Measurements from ENCODE around the gene RETREG3. TPM values are rescaled to one million over a fixed set of nuclear protein-coding genes. Genes with fewer than 3 reads are reported as not detected.
A peak's percentile ranks its signal among the peaks of the same experiment; 100 is the strongest.

RETREG3 gene
- total and polyA plus RNA-seq, 4 donors = 16.1 to 62.7 (median 44.5) TPM

DNA sequence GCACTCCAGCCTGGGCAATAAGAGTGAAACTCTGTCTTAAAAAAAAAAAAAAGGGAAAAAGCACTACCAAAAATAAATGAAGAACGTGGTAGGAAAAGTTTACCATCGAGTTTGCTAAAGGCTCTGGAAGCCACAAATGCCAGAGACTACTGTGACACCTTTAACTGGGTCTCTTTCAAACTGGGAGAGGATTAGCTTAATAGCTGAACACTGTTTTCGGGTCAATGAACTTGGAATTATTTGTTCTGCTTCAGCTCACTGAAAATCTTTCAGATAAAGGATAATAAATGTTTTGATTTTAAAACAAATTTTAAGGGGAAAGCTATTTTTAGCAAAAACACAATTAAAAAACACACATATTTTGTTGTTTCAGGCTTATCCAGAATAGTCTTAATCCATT lies 1.4 kb downstream of the RETREG3 start:
- ATAC-seq (ENCODE audit: insufficient read depth, low FRiP score) = no peak
- peaks cover 0 to 10% (median 3%) of the 10 kb centered on the region in 4 donors for H3K36me3 ChIP-seq (ENCODE audit: control insufficient read depth in 4 of 4, insufficient read depth in 4 of 4, low read length in 4 of 4)
- H3K4me1 ChIP-seq (ENCODE audit: control insufficient read depth in 5 of 5, insufficient read depth in 5 of 5, low read length in 5 of 5) = peaks cover 0 to 19% (median 8%) of the 10 kb centered on the region in 5 donors

GRCh38 chr17:42603318-42603717 lies 5.9 kb downstream of the RETREG3 start:
- ATAC-seq (ENCODE audit: insufficient read depth, low FRiP score) = no peak
- no peak for TF ChIP-seq CTCF (IDR thresholded peaks at IDR 0.05; ENCODE audit: control extremely low read depth, extremely low read depth)
- Histone ChIP-seq H3K4me1 (ENCODE audit: control insufficient read depth in 5 of 5, insufficient read depth in 5 of 5, low read length in 5 of 5) (peaks cover 0 to 17% (median 8%) of the 10 kb centered on the region in 5 donors), H3K27ac (ENCODE audit: low read depth in 1 of 2, low read length in 1 of 2) (no peak overlapping the region), H3K36me3 (ENCODE audit: control insufficient read depth in 4 of 4, insufficient read depth in 4 of 4, low read length in 4 of 4) (peaks cover 0 to 5% (median 0%) of the 10 kb centered on the region in 4 donors), H3K9me3 (ENCODE audit: control insufficient read depth in 4 of 4, insufficient read depth in 3 of 4, low read length in 3 of 4) (no peaks in the 10 kb centered on the region), H3K9ac (ENCODE audit: insufficient read depth in 1 of 2, low read length in 2 of 2) (no peak overlapping the region), H3K4me3 (no peak overlapping the region), H3K27me3 (ENCODE audit: control insufficient read depth in 3 of 3, insufficient read depth in 3 of 3, low read length in 2 of 3) (no peaks in the 10 kb centered on the region)
- DNase-seq = no peak
- 92 to 95% methylated on average over 7 of the region's 7 CpGs for WGBS, 2 donors

More for the DNA sequence above, 1.4 kb downstream of the RETREG3 start:
- no peaks in the 10 kb centered on the region for H3K27me3 ChIP-seq (ENCODE audit: control insufficient read depth in 3 of 3, insufficient read depth in 3 of 3, low read length in 2 of 3)
- TF ChIP-seq CTCF (IDR thresholded peaks at IDR 0.05; ENCODE audit: control extremely low read depth, extremely low read depth) = no peak
- WGBS, 2 donors = 46 to 68% methylated on average over 3 of the region's 3 CpGs
- no peaks in the 10 kb centered on the region for H3K9me3 ChIP-seq (ENCODE audit: control insufficient read depth in 4 of 4, insufficient read depth in 3 of 4, low read length in 3 of 4)
- no peak overlapping the region for H3K4me3 ChIP-seq
- H3K27ac ChIP-seq (ENCODE audit: low read depth in 1 of 2, low read length in 1 of 2) = no peak overlapping the region
- no peak for DNase-seq
- H3K9ac ChIP-seq (ENCODE audit: insufficient read depth in 1 of 2, low read length in 2 of 2) = peak overlapping the region; percentile 48 to 73

GRCh38 chr17:42598905-42599304 lies 10.3 kb downstream of the RETREG3 start:
- ATAC-seq (ENCODE audit: insufficient read depth, low FRiP score) = peak; percentile 27
- Histone ChIP-seq H3K36me3 (ENCODE audit: control insufficient read depth in 4 of 4, insufficient read depth in 4 of 4, low read length in 4 of 4) (peaks cover 0 to 5% (median 1%) of the 10 kb centered on the region in 4 donors), H3K4me1 (ENCODE audit: control insufficient read depth in 5 of 5, insufficient read depth in 5 of 5, low read length in 5 of 5) (peaks cover 0 to 8% (median 0%) of the 10 kb centered on the region in 5 donors), H3K4me3 (no peak overlapping the region), H3K27me3 (ENCODE audit: control insufficient read depth in 3 of 3, insufficient read depth in 3 of 3, low read length in 2 of 3) (no peaks in the 10 kb centered on the region), H3K9me3 (ENCODE audit: control insufficient read depth in 4 of 4, insufficient read depth in 3 of 4, low read length in 3 of 4) (no peaks in the 10 kb centered on the region), H3K27ac (ENCODE audit: low read depth in 1 of 2, low read length in 1 of 2) (no peak overlapping the region), H3K9ac (ENCODE audit: insufficient read depth in 1 of 2, low read length in 2 of 2) (no peak overlapping the region)
- peak in 1 of 3 donors; percentile 20 for DNase-seq
- 26 to 40% methylated on average over 2 of the region's 2 CpGs for WGBS, 2 donors
- TF ChIP-seq CTCF (IDR thresholded peaks at IDR 0.05; ENCODE audit: control extremely low read depth, extremely low read depth) = no peak

DNA sequence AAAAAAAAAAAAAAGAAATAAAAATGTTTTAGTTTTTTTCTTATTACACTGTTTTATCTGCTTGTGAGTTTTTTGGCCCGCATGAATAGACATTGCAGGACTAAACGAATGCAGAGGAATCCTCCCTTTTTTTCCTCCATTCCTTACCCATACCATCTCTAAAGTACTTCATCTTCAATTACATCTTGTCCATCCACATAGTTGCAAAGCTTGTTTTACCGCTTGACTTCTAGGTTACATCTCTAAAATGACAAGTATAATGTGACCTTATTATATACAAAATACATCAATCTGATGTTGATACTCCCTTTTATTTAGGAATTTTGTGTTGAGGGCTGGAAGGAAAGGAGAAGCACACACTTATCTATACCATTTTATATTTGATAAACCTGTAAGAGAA lies 12.8 kb downstream of the RETREG3 start:
- no peak overlapping the region for H3K4me3 ChIP-seq
- 79 to 94% methylated on average over 3 of the region's 3 CpGs for WGBS, 2 donors

More for the DNA sequence above, 12.8 kb downstream of the RETREG3 start:
- Histone ChIP-seq H3K27me3 (ENCODE audit: control insufficient read depth in 3 of 3, insufficient read depth in 3 of 3, low read length in 2 of 3) (no peaks in the 10 kb centered on the region), H3K4me1 (ENCODE audit: control insufficient read depth in 5 of 5, insufficient read depth in 5 of 5, low read length in 5 of 5) (peaks cover 0 to 8% (median 0%) of the 10 kb centered on the region in 5 donors), H3K9me3 (ENCODE audit: control insufficient read depth in 4 of 4, insufficient read depth in 3 of 4, low read length in 3 of 4) (no peaks in the 10 kb centered on the region), H3K36me3 (ENCODE audit: control insufficient read depth in 4 of 4, insufficient read depth in 4 of 4, low read length in 4 of 4) (peaks cover 3 to 7% (median 6%) of the 10 kb centered on the region in 4 donors), H3K9ac (ENCODE audit: insufficient read depth in 1 of 2, low read length in 2 of 2) (no peak overlapping the region), H3K27ac (ENCODE audit: low read depth in 1 of 2, low read length in 1 of 2) (no peak overlapping the region)
- DNase-seq (no peak), ATAC-seq (ENCODE audit: insufficient read depth, low FRiP score) (no peak)
- TF ChIP-seq CTCF (IDR thresholded peaks at IDR 0.05; ENCODE audit: control extremely low read depth, extremely low read depth) = no peak
